Glutamatergic neuron (in vitro differentiated cells): ENCODE data around the gene TRPM2. TPM values are rescaled to one million over a fixed set of nuclear protein-coding genes. Genes with fewer than 3 reads are reported as not detected.

ENCODE experiments used
- DNase-seq: peaks from one replicate; pipeline ENCODE4 v3.0.0; 2022
- H3K27ac Mint-ChIP-seq: one replicate; pipeline ENCODE4 v1.8.0; 2020; ENCODE audit warnings: mild to moderate bottlenecking, mixed read lengths, inconsistent platforms; ENCODE audit not compliant: unreplicated experiment
- H3K27me3 Mint-ChIP-seq: one replicate; pipeline ENCODE4 v1.8.0; 2020; ENCODE audit warnings: mild to moderate bottlenecking, moderate library complexity, mixed read lengths, inconsistent platforms; ENCODE audit not compliant: unreplicated experiment
- H3K36me3 Mint-ChIP-seq: one replicate; pipeline ENCODE4 v1.8.0; 2020; ENCODE audit warnings: mild to moderate bottlenecking, mixed read lengths, inconsistent platforms; ENCODE audit not compliant: unreplicated experiment
- H3K4me1 Mint-ChIP-seq: one replicate; pipeline ENCODE4 v1.8.0; 2020; ENCODE audit warnings: mild to moderate bottlenecking, low read depth, mixed read lengths, inconsistent platforms; ENCODE audit not compliant: unreplicated experiment
- H3K4me3 Mint-ChIP-seq: one replicate; pipeline ENCODE4 v1.8.0; 2020; ENCODE audit warnings: mild to moderate bottlenecking, mixed read lengths, inconsistent platforms; ENCODE audit not compliant: unreplicated experiment
- H3K9me3 Mint-ChIP-seq: one replicate; pipeline ENCODE4 v1.8.0; 2020; ENCODE audit warnings: mild to moderate bottlenecking, moderate library complexity, mixed read lengths, inconsistent platforms; ENCODE audit not compliant: unreplicated experiment
- CTCF ChIP-seq: fragments of 200-600 bp; sonication (generic); IDR thresholded peaks from one replicate; pipeline ENCODE4 v1.5.0; 2021; ENCODE audit not compliant: partially characterized antibody, unreplicated experiment
- total RNA-seq: library from RNA; stranded (reverse); fragmentation: NEBNext Ultra II Directional; extraction: Animal tissue kit (Norgen Biotek cat#: 25700); gene quantifications from one replicate; pipeline ENCODE4 v1.2.1, GENCODE V29; 2021; ENCODE audit not compliant: unreplicated experiment

Gene TRPM2
- total RNA-seq, 1 donor from 2014 or later = not detected

- Mint-ChIP-seq H3K27ac (no peak overlapping the region), H3K4me3 (no peak overlapping the region), H3K4me1 (no peaks in the 10 kb centered on the region), H3K9me3 (peaks cover 4% of the 10 kb centered on the region), H3K36me3 (no peaks in the 10 kb centered on the region), H3K27me3 (peaks cover 3% of the 10 kb centered on the region)
- TF ChIP-seq CTCF = no peak
- DNase-seq = no peak
Observed at GRCh38 chr21:44442266-44443125, 89.1 kb downstream of the TRPM2 start.

GRCh38 chr21:44443291-44443890, 90.0 kb downstream of the TRPM2 start:
- peak; percentile 7 for DNase-seq
- Mint-ChIP-seq H3K36me3 (no peaks in the 10 kb centered on the region), H3K27me3 (peaks cover 3% of the 10 kb centered on the region), H3K4me1 (no peaks in the 10 kb centered on the region), H3K4me3 (no peak overlapping the region), H3K27ac (no peak overlapping the region), H3K9me3 (peaks cover 4% of the 10 kb centered on the region)
- TF ChIP-seq CTCF = no peak

GRCh38 chr21:44443891-44444285, 90.5 kb downstream of the TRPM2 start:
- DNase-seq = no peak
- peaks cover 4% of the 10 kb centered on the region for H3K9me3 Mint-ChIP-seq
- H3K4me1 Mint-ChIP-seq = no peaks in the 10 kb centered on the region
- no peak for TF ChIP-seq CTCF
- H3K27ac Mint-ChIP-seq = no peak overlapping the region
- H3K27me3 Mint-ChIP-seq = peaks cover 3% of the 10 kb centered on the region
- H3K4me3 Mint-ChIP-seq = no peak overlapping the region
- no peaks in the 10 kb centered on the region for H3K36me3 Mint-ChIP-seq

- DNase-seq = no peak
- no peak overlapping the region for H3K27ac Mint-ChIP-seq
- peaks cover 4% of the 10 kb centered on the region for H3K9me3 Mint-ChIP-seq
- peaks cover 3% of the 10 kb centered on the region for H3K27me3 Mint-ChIP-seq
- TF ChIP-seq CTCF = no peak
- no peaks in the 10 kb centered on the region for H3K4me1 Mint-ChIP-seq
- no peaks in the 10 kb centered on the region for H3K36me3 Mint-ChIP-seq
- no peak overlapping the region for H3K4me3 Mint-ChIP-seq
Observed at GRCh38 chr21:44444286-44444931, 91.0 kb downstream of the TRPM2 start.
